Activated T-cell treated with anti-CD3 and anti-CD28 coated beads for 24 hours (primary cell): ENCODE results near the gene DENND10.
"Not testable (repeated sequence)": the region's sequence is repeated elsewhere in the genome, so short reads cannot be mapped to it uniquely, and the experiment has no call there.

Experiments
- DNase-seq: peaks from one replicate; pipeline ENCODE4 v3.0.0-alpha.2; 2020; ENCODE audit warnings: low read depth

Gene DENND10

DNA sequence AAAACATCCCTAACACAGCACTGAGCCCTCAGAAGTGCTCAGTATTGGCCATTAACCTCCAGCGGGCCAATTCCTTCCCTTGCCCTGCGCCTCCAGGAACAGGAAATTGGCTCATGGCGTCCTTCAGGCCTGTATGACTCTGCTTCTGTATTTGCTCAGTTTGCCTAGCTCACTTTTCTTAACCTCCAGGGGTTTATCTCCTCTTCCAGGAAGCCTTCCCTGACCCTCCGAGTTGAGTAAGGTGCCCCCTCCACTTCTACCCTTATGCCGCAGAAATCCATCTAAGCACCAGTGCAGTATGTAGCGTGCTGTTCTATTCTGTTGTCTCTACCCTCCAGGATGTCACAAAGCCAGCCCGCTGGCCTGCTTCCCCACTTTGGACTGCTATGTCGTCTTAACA lies 62.7 kb downstream of the DENND10 start:
- no peak for DNase-seq

DNA sequence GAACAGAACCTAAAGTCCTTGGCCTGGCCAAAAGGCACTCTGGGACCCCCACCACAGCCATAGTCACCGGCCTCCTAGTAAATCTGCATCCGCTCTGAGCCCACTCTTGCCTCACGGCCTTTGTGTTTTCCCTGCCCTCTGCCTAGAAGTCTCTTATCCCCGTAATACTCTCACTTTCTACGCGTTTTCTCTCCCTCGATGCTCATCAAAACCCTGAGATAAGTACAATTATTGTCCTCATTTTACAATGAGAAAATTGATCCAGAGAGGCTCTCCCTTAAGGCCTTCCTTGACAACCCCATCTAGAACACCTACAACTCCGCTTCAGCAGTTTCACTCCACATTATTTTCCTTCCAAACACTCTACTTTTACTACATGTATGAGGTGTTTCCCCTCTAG lies 63.1 kb downstream of the DENND10 start:
- DNase-seq = no peak

- DNase-seq = no peak
Observed at GRCh38 chr10:119174109-119174508, 70.2 kb downstream of the DENND10 start.

DNA sequence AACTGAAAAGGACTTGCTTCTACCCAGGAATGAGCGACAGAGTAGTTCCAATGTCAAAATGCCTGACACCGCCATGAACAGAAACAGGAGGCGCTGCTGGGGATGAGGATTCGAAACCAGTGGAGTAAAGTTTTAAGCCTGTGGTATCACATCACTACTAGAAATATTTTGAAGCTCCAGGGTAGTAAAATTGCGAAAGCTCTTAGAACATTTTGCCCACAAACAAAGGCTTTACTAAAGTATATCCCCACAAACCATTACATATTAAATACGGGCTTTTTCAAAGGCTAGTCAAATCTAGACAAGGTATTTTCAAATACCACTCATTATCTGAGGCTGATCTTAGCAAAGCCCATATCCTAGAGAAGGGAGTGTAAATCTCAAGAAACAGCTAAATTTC lies 72.3 kb downstream of the DENND10 start:
- DNase-seq = no peak

DNA sequence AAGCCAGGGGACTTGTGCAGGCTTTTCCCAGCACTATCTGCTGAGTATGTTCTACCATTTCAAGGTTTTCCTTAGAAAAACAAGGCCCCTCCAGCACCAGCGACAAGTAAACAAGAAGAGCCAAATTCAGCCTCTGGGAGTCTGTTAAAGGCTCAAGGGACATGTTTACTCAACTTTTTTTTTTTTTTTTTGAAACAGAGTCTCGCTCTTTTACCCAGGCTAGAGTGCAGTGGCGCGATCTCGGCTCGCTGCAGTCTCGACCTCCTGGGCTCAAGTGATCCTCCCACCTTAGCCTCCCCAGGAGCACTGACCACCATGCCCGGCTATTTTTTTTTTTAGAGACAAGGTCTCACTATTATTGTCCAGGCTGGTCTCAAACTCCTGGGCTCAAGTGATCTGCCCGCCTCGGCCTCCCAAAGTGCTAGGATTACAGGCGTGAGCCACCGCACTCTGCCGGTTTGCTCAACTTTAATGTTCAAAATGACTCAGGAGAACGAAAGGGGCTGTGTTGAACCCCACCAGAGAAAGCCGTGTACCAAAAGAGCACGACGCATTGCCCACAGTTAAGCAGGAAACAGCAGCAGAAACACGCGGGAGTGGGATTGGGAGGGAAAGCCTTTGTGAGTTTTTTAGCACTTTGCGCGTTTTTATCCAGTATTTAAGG lies 73.9 kb downstream of the DENND10 start:
- peak; percentile 14 for DNase-seq

DNA sequence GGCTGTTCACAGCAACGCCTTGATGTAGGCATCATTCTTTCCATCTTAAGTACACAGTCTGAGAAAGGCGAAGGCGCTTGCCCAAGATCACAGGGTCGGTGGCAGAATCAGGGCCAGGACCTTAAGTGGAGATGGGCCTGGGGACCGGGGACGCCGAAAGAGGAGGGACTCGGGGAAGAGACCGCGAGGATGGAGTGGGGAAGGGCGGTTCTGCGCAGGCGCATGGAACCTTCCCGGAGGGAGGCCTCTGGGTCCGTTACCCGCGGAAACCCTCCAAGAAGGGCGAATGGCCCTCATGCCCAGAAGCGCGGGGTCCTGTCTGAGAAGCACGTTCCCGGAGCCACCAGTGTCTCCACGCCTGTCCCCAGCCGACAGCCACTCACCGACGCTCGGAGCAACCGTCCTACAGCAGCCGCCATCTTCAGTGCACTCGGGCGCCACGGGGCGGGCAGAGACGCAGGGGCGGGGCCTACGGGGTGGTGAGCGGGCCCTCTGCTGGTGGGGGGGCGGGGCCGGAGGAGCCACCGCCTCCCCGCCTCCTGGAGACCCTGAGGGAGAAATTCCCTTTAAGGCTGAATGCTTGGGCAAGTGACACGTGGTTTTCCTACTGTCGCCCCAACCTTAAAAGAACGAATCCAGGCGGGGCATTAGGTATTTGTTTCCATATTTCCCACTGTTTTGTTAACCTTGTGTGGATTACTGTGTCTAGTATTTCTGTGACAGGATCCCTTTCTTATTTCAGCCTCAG lies 74.6 kb downstream of the DENND10 start, which contains the start of gene PRDX3:
Gene PRDX3 (minus strand): TSS at position 441 of the 748 bp plus-strand sequence. CDS start 22 bp downstream, at position 419.
- DNase-seq = peak; percentile 92

DNA sequence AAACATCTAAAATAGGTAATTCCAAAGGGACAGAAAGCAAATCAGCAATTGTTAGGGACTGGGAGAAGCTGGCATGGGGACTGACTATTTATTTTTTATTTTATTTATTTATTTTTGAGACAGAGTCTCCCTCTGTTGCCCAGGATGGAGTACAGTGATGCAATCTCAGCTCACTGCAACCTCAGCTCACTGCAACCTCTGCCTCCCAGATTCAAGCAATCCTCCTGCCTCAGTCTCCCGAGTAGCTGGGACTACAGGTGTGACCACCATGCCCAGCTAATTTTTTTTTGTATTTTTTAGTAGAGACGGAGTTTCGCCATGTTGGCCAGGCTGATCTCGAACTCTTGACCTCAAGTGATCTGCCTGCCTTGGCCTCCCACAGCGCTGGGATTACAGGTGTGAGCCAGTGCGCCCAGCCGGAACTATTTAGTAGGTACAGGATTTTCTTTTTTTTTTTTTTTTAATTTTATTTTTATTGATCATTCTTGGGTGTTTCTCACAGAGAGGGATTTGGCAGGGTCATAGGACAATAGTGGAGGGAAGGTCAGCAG lies 77.0 kb downstream of the DENND10 start:
- DNase-seq = not testable (repeated sequence)

DNA sequence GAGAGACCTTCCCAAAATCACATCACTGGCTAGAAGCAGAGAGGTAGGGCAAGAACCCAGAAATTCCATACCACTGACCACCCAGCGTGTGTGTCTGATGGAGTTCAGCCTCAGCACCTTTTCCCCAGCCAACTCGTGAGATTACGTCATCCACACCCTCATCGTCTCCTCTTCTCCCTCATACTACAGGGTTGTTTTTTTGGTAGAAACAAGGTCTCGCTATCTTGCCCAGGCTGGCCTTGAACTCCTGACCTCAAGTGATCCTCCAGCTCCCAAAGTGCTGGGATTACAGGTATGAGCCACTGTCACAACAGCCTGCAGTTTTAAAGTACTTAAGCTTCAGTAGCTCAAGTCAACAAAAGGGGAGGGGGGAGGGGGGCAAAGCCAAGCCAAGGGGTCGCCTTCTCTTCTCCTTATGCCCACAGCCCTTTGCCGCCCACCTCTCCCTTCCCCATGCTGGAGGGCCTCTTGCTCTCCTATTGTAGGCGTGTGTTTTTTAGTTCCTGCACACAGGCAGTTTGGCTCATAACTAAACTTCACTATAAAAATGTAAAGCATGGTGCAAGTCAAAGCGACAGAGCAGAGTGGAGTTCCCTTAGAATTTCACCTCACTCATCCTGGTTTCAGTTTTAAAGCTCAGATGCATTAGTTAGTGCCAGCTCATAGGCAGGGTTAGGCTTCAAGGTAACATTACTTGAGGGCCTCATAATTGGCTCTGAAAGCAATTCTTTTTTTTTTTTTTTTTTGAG lies 79.9 kb downstream of the DENND10 start:
- DNase-seq = no peak
